Measurements from ENCODE around the gene LHFPL2. TPM values are rescaled to one million over a fixed set of nuclear protein-coding genes. Genes with fewer than 3 reads are reported as not detected.
A peak's percentile ranks its signal among the peaks of the same experiment; 100 is the strongest.

The LHFPL2 gene
- total RNA-seq, 1 experiment from 2014 or later: 17.9 TPM

DNA sequence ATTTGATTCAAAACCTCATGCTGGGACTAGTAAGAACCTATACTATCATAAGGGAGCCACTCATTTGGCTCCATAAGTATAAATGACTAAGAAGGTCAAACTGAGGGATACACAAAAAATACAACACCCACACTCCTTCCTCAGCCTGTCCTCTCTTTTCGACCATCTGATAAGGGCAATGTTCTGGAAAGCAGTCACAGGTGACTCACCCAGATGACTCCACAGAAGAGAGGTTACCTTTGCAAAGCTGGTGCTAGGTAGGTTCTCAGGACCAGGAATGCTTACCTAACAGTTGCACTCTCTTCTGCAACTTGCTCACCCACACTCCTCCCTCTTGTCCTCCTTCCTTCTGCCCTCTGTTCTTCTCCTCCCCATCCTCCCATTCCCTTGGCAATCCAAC lies 32.9 kb downstream of the LHFPL2 start:
- ATAC-seq (peak; percentile 89), DNase-seq (ENCODE audit: low read depth, low spot score) (peak; percentile 56)
- BruUV-seq (replicated peaks): no TSS peak
- Histone ChIP-seq H4K20me1 (ENCODE audit: insufficient read depth) (no peaks in the 10 kb centered on the region), H3K79me2 (ENCODE audit: insufficient read depth, low read length) (no peaks in the 10 kb centered on the region), H3K27me3 (ENCODE audit: insufficient read depth, low read length) (no peaks in the 10 kb centered on the region), H3K4me1 (ENCODE audit: control insufficient read depth in 1 of 2, insufficient read depth in 2 of 2, low read length in 2 of 2) (peaks cover 0 to 19% of the 10 kb centered on the region in 2 experiments; a peak in 3 of 4 replicates), H3K36me3 (ENCODE audit: control insufficient read depth in 1 of 2, insufficient read depth in 2 of 2, low read length in 2 of 2) (peaks cover 0 to 4% of the 10 kb centered on the region in 2 experiments; a peak in 2 of 4 replicates), H3K9me3 (ENCODE audit: control insufficient read depth in 1 of 2, insufficient read depth in 1 of 2, low read depth in 1 of 2, low read length in 2 of 2) (no peaks in the 10 kb centered on the region), H2AFZ (ENCODE audit: low read depth, low read length, poor library complexity, severe bottlenecking) (no peak overlapping the region), H3K9me2 (ENCODE audit: insufficient read depth) (no peaks in the 10 kb centered on the region), H3K27ac (ENCODE audit: low read depth, low read length) (no peak overlapping the region), H3K4me2 (ENCODE audit: low read length) (peak overlapping the region; percentile 49), H3K9ac (ENCODE audit: low read length) (no peak overlapping the region), H3K4me3 (replicated peaks in 1 of 2; ENCODE audit: low read depth in 1 of 2, low read length in 2 of 2) (no peak overlapping the region)
- ChIA-PET POLR2A (no interaction called here), RAD21 (ENCODE audit: low non-redundant PET in 1 of 2, low total read pairs in 2 of 2, uncharacterized antibody in 2 of 2, unreplicated experiment in 2 of 2) (no interaction called here), CTCF (no interaction called here)
- intact Hi-C loops (cut with micrococcal nuclease): no loop called here
- TF ChIP-seq ZNF274 (IDR thresholded peaks at IDR 0.05; ENCODE audit: low read depth, low read length): no peak
- TF ChIP-seq CEBPB (IDR thresholded peaks at IDR 0.05; ENCODE audit: low read depth): peak; percentile 52; the same call in 1 of the 2 replicates
- TF ChIP-seq POLR2A (IDR thresholded peaks at IDR 0.05; ENCODE audit: borderline replicate concordance, extremely low read depth, insufficient read depth, insufficient read length): no peak
- TF ChIP-seq SIN3A (IDR thresholded peaks at IDR 0.05; ENCODE audit: low read depth): no peak
- TF ChIP-seq TCF7L2 (IDR thresholded peaks at IDR 0.05; ENCODE audit: borderline replicate concordance, extremely low read depth, insufficient read depth, insufficient read length): no peak
- peak; percentile 67 for TF ChIP-seq FOSL1 (IDR thresholded peaks at IDR 0.05; ENCODE audit: low read depth)
- TF ChIP-seq YY1 (IDR thresholded peaks at IDR 0.05; ENCODE audit: extremely low read depth, insufficient replicate concordance, low read depth, low read length): no peak
- TF ChIP-seq, protein P1, sequence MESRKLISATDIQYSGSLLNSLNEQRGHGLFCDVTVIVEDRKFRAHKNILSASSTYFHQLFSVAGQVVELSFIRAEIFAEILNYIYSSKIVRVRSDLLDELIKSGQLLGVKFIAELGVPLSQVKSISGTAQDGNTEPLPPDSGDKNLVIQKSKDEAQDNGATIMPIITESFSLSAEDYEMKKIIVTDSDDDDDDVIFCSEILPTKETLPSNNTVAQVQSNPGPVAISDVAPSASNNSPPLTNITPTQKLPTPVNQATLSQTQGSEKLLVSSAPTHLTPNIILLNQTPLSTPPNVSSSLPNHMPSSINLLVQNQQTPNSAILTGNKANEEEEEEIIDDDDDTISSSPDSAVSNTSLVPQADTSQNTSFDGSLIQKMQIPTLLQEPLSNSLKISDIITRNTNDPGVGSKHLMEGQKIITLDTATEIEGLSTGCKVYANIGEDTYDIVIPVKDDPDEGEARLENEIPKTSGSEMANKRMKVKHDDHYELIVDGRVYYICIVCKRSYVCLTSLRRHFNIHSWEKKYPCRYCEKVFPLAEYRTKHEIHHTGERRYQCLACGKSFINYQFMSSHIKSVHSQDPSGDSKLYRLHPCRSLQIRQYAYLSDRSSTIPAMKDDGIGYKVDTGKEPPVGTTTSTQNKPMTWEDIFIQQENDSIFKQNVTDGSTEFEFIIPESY (IDR thresholded peaks at IDR 0.05; ENCODE audit: extremely low read depth, insufficient replicate concordance, low read length): no peak
- TF ChIP-seq, protein P2, sequence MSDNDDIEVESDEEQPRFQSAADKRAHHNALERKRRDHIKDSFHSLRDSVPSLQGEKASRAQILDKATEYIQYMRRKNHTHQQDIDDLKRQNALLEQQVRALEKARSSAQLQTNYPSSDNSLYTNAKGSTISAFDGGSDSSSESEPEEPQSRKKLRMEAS (IDR thresholded peaks at IDR 0.05): no peak; the same call in 1 of the 2 replicates
- TF ChIP-seq CTCF (IDR thresholded peaks at IDR 0.05 in 2 of 3, conservative IDR thresholded peaks at IDR 0.05 in 1 of 3; ENCODE audit: borderline replicate concordance in 1 of 3, insufficient read depth in 1 of 3, low read depth in 2 of 3, low read length in 2 of 3): no peak
- TF ChIP-seq POLR2AphosphoS5 (IDR thresholded peaks at IDR 0.05; ENCODE audit: low read depth, low read length): no peak
- TF ChIP-seq RAD21 (IDR thresholded peaks at IDR 0.05; ENCODE audit: low read depth): no peak
- TF ChIP-seq, protein P3, sequence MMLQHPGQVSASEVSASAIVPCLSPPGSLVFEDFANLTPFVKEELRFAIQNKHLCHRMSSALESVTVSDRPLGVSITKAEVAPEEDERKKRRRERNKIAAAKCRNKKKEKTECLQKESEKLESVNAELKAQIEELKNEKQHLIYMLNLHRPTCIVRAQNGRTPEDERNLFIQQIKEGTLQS (IDR thresholded peaks at IDR 0.05): no peak
- no peak for TF ChIP-seq ZFX (IDR thresholded peaks at IDR 0.05)
- TF ChIP-seq, protein P4, sequence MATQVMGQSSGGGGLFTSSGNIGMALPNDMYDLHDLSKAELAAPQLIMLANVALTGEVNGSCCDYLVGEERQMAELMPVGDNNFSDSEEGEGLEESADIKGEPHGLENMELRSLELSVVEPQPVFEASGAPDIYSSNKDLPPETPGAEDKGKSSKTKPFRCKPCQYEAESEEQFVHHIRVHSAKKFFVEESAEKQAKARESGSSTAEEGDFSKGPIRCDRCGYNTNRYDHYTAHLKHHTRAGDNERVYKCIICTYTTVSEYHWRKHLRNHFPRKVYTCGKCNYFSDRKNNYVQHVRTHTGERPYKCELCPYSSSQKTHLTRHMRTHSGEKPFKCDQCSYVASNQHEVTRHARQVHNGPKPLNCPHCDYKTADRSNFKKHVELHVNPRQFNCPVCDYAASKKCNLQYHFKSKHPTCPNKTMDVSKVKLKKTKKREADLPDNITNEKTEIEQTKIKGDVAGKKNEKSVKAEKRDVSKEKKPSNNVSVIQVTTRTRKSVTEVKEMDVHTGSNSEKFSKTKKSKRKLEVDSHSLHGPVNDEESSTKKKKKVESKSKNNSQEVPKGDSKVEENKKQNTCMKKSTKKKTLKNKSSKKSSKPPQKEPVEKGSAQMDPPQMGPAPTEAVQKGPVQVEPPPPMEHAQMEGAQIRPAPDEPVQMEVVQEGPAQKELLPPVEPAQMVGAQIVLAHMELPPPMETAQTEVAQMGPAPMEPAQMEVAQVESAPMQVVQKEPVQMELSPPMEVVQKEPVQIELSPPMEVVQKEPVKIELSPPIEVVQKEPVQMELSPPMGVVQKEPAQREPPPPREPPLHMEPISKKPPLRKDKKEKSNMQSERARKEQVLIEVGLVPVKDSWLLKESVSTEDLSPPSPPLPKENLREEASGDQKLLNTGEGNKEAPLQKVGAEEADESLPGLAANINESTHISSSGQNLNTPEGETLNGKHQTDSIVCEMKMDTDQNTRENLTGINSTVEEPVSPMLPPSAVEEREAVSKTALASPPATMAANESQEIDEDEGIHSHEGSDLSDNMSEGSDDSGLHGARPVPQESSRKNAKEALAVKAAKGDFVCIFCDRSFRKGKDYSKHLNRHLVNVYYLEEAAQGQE (IDR thresholded peaks at IDR 0.05; ENCODE audit: low read depth): no peak
- no peak for TF ChIP-seq ELF1 (IDR thresholded peaks at IDR 0.05; ENCODE audit: borderline replicate concordance, low read depth)
- TF ChIP-seq SRF (IDR thresholded peaks at IDR 0.05; ENCODE audit: low read depth): no peak
- peak; percentile 41; the same call in 1 of the 2 replicates for TF ChIP-seq EGR1 (IDR thresholded peaks at IDR 0.05; ENCODE audit: low read depth)
- TF ChIP-seq EZH2phosphoT487 (IDR thresholded peaks at IDR 0.05; ENCODE audit: borderline replicate concordance): no peak
- peak; percentile 53; the same call in 1 of the 2 replicates for TF ChIP-seq CBX3 (IDR thresholded peaks at IDR 0.05; ENCODE audit: low read depth)
- no peak for TF ChIP-seq EZH2 (IDR thresholded peaks at IDR 0.05)
- peak; percentile 55 for TF ChIP-seq SP1 (IDR thresholded peaks at IDR 0.05; ENCODE audit: low read depth)
